Measurements from ENCODE around the gene FIBCD1. TPM values are rescaled to one million over a fixed set of nuclear protein-coding genes. Genes with fewer than 3 reads are reported as not detected.

Gene FIBCD1
- total RNA-seq, 1 experiment from 2014 or later: 7.1 TPM

DNA sequence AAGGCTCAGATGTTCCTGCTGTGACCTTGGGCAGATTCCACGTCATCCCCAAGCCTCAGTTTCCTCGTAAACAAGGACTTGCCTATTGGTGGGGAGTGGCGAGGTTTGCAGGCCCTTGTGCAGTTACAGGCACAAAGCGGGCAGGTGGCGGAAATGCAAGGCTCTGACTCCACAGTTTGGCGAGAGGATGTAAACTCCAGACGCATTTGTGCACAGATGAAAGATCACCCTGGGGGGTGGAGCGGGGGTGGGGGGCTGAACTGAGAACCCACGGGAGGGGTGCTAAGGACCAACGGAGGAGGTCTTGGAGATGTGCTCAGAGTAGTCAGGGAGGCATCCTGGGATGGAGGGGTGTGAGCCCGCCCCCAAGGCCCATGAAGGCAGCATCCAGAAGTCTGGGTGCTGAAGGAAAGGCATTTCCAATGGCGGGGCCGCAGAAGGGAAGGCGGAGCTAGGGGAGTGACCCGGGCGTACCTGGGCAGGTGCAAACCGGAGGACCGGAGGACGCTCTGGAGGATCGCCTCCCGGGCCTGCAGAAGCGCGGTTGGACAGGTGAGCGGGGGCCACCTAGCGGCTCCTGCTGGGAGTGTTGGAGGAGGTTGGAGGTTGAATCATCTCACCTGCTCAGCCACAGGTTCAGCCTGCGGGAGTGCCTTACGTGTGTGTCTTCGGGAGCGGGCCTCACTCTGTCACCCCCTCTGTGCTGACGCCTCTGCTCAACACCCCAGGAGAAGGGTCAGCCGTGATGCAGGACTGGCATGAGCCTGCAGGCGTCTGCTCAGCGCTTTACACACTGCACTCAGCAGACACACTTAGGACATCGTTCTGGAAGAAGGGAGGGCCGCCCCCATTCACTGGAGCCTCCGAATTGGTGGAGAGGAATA, 1.9 kb upstream of the FIBCD1 start:
- H3K4me1 Mint-ChIP-seq: peaks cover 25 to 39% of the 10 kb centered on the region in 2 experiments
- WGBS (ENCODE audit: extremely low coverage, insufficient read length, low lambda C conversion rate): no CpG with 5 or more reads among the region's 36 CpGs
- Histone ChIP-seq H3K4ac (ENCODE audit: low read depth, low read length) (no peak overlapping the region), H3K27ac (ENCODE audit: insufficient read length, low read depth, low read length) (no peak overlapping the region), H3K27me3 (ENCODE audit: insufficient read depth, low read length) (peaks cover 13% of the 10 kb centered on the region; the same call in 1 of the 2 replicates), H4K8ac (replicated peaks; ENCODE audit: insufficient read length, low read depth, low read length) (no peak overlapping the region), H4K91ac (ENCODE audit: insufficient read length, low read depth, low read length) (no peak overlapping the region), H3K79me2 (ENCODE audit: insufficient read depth, low read length) (no peaks in the 10 kb centered on the region), H3K9ac (ENCODE audit: extremely low read depth, insufficient read length, low read length) (no peak overlapping the region), H2BK12ac (ENCODE audit: insufficient read length, low read depth, low read length) (no peak overlapping the region), H3K14ac (ENCODE audit: insufficient read depth, low read length) (no peak overlapping the region), H4K20me1 (ENCODE audit: control insufficient read depth, insufficient read depth, insufficient read length) (no peaks in the 10 kb centered on the region), H4K5ac (ENCODE audit: insufficient read length, low read depth, low read length) (no peak overlapping the region), H3K4me2 (ENCODE audit: insufficient read depth, insufficient read length, low read length) (peak overlapping the region; percentile 44), H3K23ac (ENCODE audit: insufficient read length, low read depth, low read length) (no peak overlapping the region), H2BK5ac (ENCODE audit: insufficient read length, low read length) (no peak overlapping the region), H2BK20ac (ENCODE audit: low read depth, low read length, poor library complexity, severe bottlenecking) (no peak overlapping the region), H3K23me2 (ENCODE audit: insufficient read length, low read depth, low read length, poor library complexity, severe bottlenecking) (peaks cover 14% of the 10 kb centered on the region), H3K79me1 (ENCODE audit: insufficient read depth, low read depth, low read length, poor library complexity, severe bottlenecking) (no peaks in the 10 kb centered on the region), H3K4me1 (ENCODE audit: insufficient read depth, low read length) (peaks cover 2% of the 10 kb centered on the region; the same call in 1 of the 2 replicates), H3K9me3 (ENCODE audit: control insufficient read depth, low read depth, low read length) (no peaks in the 10 kb centered on the region), H2AFZ (ENCODE audit: low read length) (no peak overlapping the region), H2AK5ac (ENCODE audit: insufficient read length, low read length) (no peak overlapping the region), H2BK15ac (ENCODE audit: low read depth, low read length) (no peak overlapping the region), H3K56ac (ENCODE audit: insufficient read length, low read depth, low read length) (no peak overlapping the region), H3K18ac (ENCODE audit: insufficient read length, low read depth, low read length) (no peak overlapping the region), H2BK120ac (ENCODE audit: low read depth, low read length, poor library complexity, severe bottlenecking) (no peak overlapping the region), H3T11ph (ENCODE audit: low read length) (no peak overlapping the region)
- TF ChIP-seq CTCF (conservative IDR thresholded peaks at IDR 0.05): peak; percentile 94
- H3K4me3 Mint-ChIP-seq: peak overlapping the region; percentile 52 to 78
- peaks cover 60% of the 10 kb centered on the region for H3K27me3 Mint-ChIP-seq (ENCODE audit: low read depth)
- H3K36me3 Mint-ChIP-seq (ENCODE audit: insufficient read depth in 1 of 3, low read depth in 3 of 3): no peaks in the 10 kb centered on the region
- H3K27ac Mint-ChIP-seq: no peak overlapping the region
- no peaks in the 10 kb centered on the region; a peak in 1 of 5 replicates for H3K9me3 Mint-ChIP-seq
- DNase-seq: peak; percentile 97

All from H9 (cell line).